Parathyroid adenoma (tissue), 2 donors: ENCODE results near the gene YIPF1.
A peak's percentile ranks its signal among the peaks of the same experiment; 100 is the strongest.

Source experiments
- H2AFZ ChIP-seq: fragments of 300-600 bp; sonication (generic); one replicate; pipeline ENCODE4 v1.7.0; 2017; ENCODE audit warnings: antibody characterized with exemption, mild to moderate bottlenecking
- H3K27ac ChIP-seq: fragments of 300-600 bp; sonication (generic); one replicate; pipeline ENCODE4 v1.7.0; 2017
- H3K27me3 ChIP-seq: fragments of 300-600 bp; sonication (generic); one replicate; pipeline ENCODE4 v1.7.0; 2017; ENCODE audit warnings: low read length; ENCODE audit not compliant: control insufficient read depth, insufficient read depth
- H3K36me3 ChIP-seq: fragments of 300-600 bp; sonication (generic); one replicate; pipeline ENCODE4 v1.7.0; 2017; ENCODE audit warnings: low read length; ENCODE audit not compliant: control insufficient read depth, insufficient read depth
- H3K4me1 ChIP-seq: fragments of 300-600 bp; sonication (generic); one replicate; pipeline ENCODE4 v1.7.0; 2017; ENCODE audit warnings: control low read depth
- H3K4me2 ChIP-seq: fragments of 300-600 bp; sonication (generic); one replicate; pipeline ENCODE4 v1.7.0; 2017; ENCODE audit warnings: low read length
- H3K4me3 ChIP-seq: fragments of 300-600 bp; sonication (generic); one replicate; pipeline ENCODE4 v1.7.0; 2017; ENCODE audit warnings: low read depth, low read length
- H3K79me2 ChIP-seq: fragments of 300-600 bp; sonication (generic); one replicate; pipeline ENCODE4 v1.7.0; 2017; ENCODE audit warnings: control low read depth
- H3K9ac ChIP-seq: fragments of 300-600 bp; sonication (generic); one replicate; pipeline ENCODE4 v1.7.0; 2017; ENCODE audit warnings: mild to moderate bottlenecking
- H3K9me3 ChIP-seq: fragments of 300-600 bp; sonication (generic); one replicate; pipeline ENCODE4 v1.7.0; 2017; ENCODE audit warnings: low read length; ENCODE audit not compliant: control insufficient read depth
- CTCF ChIP-seq: fragments of 300-600 bp; sonication (generic); IDR thresholded peaks from one replicate; pipeline ENCODE4 v1.7.0; 2017; ENCODE audit warnings: antibody characterized with exemption, mild to moderate bottlenecking
- donor health status: primary hyperparathyroidism.

YIPF1 gene

GRCh38 chr1:53847980-53848379 lies 41.6 kb downstream of the YIPF1 start:
- Histone ChIP-seq H3K9ac (no peak overlapping the region), H3K27me3 (no peaks in the 10 kb centered on the region), H2AFZ (no peak overlapping the region), H3K4me1 (no peaks in the 10 kb centered on the region), H3K4me2 (no peak overlapping the region), H3K27ac (no peak overlapping the region), H3K9me3 (no peaks in the 10 kb centered on the region), H3K36me3 (no peaks in the 10 kb centered on the region), H3K79me2 (no peaks in the 10 kb centered on the region), H3K4me3 (no peak overlapping the region)
- TF ChIP-seq CTCF: no peak

GRCh38 chr1:53842347-53842746 lies 47.2 kb downstream of the YIPF1 start:
- H3K4me2 ChIP-seq: no peak overlapping the region
- no peaks in the 10 kb centered on the region for H3K79me2 ChIP-seq
- TF ChIP-seq CTCF: no peak
- no peaks in the 10 kb centered on the region for H3K27me3 ChIP-seq
- no peaks in the 10 kb centered on the region for H3K36me3 ChIP-seq
- H3K4me3 ChIP-seq: no peak overlapping the region
- no peak overlapping the region for H3K27ac ChIP-seq
- no peaks in the 10 kb centered on the region for H3K4me1 ChIP-seq
- no peak overlapping the region for H2AFZ ChIP-seq
- no peaks in the 10 kb centered on the region for H3K9me3 ChIP-seq
- no peak overlapping the region for H3K9ac ChIP-seq

- no peaks in the 10 kb centered on the region for H3K79me2 ChIP-seq
- H3K4me1 ChIP-seq: no peaks in the 10 kb centered on the region
- TF ChIP-seq CTCF: no peak
- H3K4me3 ChIP-seq: peak overlapping the region; percentile 85
- no peak overlapping the region for H3K9ac ChIP-seq
- no peaks in the 10 kb centered on the region for H3K36me3 ChIP-seq
- H2AFZ ChIP-seq: peak overlapping the region; percentile 93
- H3K4me2 ChIP-seq: peak overlapping the region; percentile 90
- no peaks in the 10 kb centered on the region for H3K9me3 ChIP-seq
- peak overlapping the region; percentile 99 for H3K27ac ChIP-seq
- no peaks in the 10 kb centered on the region for H3K27me3 ChIP-seq
These were observed 51.0 kb downstream of the YIPF1 start for GRCh38 chr1:53838654-53838974.

- peak within 1 kb of the TSS; percentile 85 for H3K4me3 ChIP-seq
- no peaks in the 10 kb centered on the region for H3K27me3 ChIP-seq
- no peaks in the 10 kb centered on the region for H3K79me2 ChIP-seq
- H3K4me1 ChIP-seq: no peaks in the 10 kb centered on the region
- peak within 1 kb of the TSS; percentile 99 for H3K27ac ChIP-seq
- peak within 1 kb of the TSS; percentile 93 for H2AFZ ChIP-seq
- TF ChIP-seq CTCF: no peak
- H3K4me2 ChIP-seq: peak within 1 kb of the TSS; percentile 90
- H3K9ac ChIP-seq: peak within 1 kb of the TSS; percentile 89
- H3K36me3 ChIP-seq: no peaks in the 10 kb centered on the region
- no peaks in the 10 kb centered on the region for H3K9me3 ChIP-seq
These were observed 51.5 kb downstream of the YIPF1 start, which contains the start of gene NDC1 for GRCh38 chr1:53837924-53838653. Gene NDC1, minus strand, starts transcription at chr1:53838296. Its CDS starts 35 bp downstream, at chr1:53838261.

- H3K79me2 ChIP-seq: no peaks in the 10 kb centered on the region
- no peak overlapping the region for H3K27ac ChIP-seq
- no peak overlapping the region for H3K9ac ChIP-seq
- no peak for TF ChIP-seq CTCF
- H3K4me2 ChIP-seq: peak overlapping the region; percentile 90
- peak overlapping the region; percentile 85 for H3K4me3 ChIP-seq
- peak overlapping the region; percentile 93 for H2AFZ ChIP-seq
- no peaks in the 10 kb centered on the region for H3K9me3 ChIP-seq
- no peaks in the 10 kb centered on the region for H3K36me3 ChIP-seq
- no peaks in the 10 kb centered on the region for H3K4me1 ChIP-seq
- no peaks in the 10 kb centered on the region for H3K27me3 ChIP-seq
These were observed 52.0 kb downstream of the YIPF1 start for GRCh38 chr1:53837646-53837923.
